Vagina (tissue), 2 donors: ENCODE data around the gene IL17C.

ENCODE experiments used
- POLR2A ChIP-seq, 2 donors: fragments of 450-650 bp; IDR thresholded peaks; one replicate each; pipeline ENCODE4 v1.6.1; 2017; ENCODE audit warnings: antibody characterized with exemption in 2 of 2, mild to moderate bottlenecking in 2 of 2, moderate library complexity in 2 of 2
- POLR2AphosphoS5 ChIP-seq, 2 donors: sonication (generic); formaldehyde crosslinking; IDR thresholded peaks; one replicate each; pipeline ENCODE4 v1.9.0; 2017; ENCODE audit warnings: antibody characterized with exemption in 2 of 2, mild to moderate bottlenecking in 2 of 2, low read depth in 1 of 2; ENCODE audit not compliant: insufficient read depth in 1 of 2
- TF ChIP-seq, protein P1 (sequence below), 3 experiments: fragments of 450-650 bp in 2 of 3; fragments of 200-600 bp in 1 of 3; sonication (generic) in 1 of 3; IDR thresholded peaks; one replicate each; pipeline ENCODE4 v1.5.1; 2017 to 2019; ENCODE audit warnings: antibody characterized with exemption in 3 of 3, mild to moderate bottlenecking in 2 of 3, moderate library complexity in 2 of 3

DNA sequence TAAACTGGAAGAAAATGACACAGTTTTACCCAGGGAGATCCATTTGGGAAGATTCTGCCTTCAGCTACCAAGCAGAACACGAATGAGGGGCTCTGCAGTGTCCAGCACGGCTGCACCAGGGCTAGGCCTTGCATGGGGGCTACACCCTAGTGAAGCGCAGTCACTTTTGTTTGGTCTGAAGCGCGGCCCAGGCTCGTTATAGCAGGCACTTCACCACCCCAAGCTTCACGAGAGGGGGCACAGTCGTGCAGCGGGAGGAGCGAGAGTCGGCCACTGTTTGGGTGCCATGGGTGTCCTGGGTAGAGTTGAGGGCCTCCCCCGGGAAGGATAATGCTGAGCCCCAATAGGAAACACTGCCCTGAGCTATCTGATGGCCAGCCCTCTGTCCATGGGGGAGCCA is 21.6 kb upstream of the IL17C start:
- TF ChIP-seq, protein P1, sequence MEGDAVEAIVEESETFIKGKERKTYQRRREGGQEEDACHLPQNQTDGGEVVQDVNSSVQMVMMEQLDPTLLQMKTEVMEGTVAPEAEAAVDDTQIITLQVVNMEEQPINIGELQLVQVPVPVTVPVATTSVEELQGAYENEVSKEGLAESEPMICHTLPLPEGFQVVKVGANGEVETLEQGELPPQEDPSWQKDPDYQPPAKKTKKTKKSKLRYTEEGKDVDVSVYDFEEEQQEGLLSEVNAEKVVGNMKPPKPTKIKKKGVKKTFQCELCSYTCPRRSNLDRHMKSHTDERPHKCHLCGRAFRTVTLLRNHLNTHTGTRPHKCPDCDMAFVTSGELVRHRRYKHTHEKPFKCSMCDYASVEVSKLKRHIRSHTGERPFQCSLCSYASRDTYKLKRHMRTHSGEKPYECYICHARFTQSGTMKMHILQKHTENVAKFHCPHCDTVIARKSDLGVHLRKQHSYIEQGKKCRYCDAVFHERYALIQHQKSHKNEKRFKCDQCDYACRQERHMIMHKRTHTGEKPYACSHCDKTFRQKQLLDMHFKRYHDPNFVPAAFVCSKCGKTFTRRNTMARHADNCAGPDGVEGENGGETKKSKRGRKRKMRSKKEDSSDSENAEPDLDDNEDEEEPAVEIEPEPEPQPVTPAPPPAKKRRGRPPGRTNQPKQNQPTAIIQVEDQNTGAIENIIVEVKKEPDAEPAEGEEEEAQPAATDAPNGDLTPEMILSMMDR (IDR thresholded peaks at IDR 0.05) = no peak
- TF ChIP-seq POLR2A (IDR thresholded peaks at IDR 0.05) (no peak), POLR2AphosphoS5 (IDR thresholded peaks at IDR 0.05; ENCODE audit: insufficient read depth in 1 of 2, low read depth in 1 of 2) (no peak)
